HG02852 (cell line): Measurements from ENCODE around the gene CABLES2.

Source experiments
- ATAC-seq: cut with Tn5 transposase; IDR thresholded peaks from one replicate; pipeline ENCODE4 v1.9.1; 2021; ENCODE audit warnings: mild to moderate bottlenecking, moderate library complexity; ENCODE audit not compliant: unreplicated experiment

Gene CABLES2, protein sequence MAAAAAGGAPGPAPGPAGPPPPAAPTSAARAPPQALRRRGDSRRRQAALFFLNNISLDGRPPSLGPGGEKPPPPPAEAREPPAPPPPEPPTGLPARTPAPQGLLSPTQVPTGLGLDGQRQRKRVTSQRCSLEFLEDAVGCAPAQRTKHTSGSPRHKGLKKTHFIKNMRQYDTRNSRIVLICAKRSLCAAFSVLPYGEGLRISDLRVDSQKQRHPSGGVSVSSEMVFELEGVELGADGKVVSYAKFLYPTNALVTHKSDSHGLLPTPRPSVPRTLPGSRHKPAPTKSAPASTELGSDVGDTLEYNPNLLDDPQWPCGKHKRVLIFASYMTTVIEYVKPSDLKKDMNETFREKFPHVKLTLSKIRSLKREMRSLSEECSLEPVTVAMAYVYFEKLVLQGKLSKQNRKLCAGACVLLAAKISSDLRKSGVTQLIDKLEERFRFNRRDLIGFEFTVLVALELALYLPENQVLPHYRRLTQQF

DNA sequence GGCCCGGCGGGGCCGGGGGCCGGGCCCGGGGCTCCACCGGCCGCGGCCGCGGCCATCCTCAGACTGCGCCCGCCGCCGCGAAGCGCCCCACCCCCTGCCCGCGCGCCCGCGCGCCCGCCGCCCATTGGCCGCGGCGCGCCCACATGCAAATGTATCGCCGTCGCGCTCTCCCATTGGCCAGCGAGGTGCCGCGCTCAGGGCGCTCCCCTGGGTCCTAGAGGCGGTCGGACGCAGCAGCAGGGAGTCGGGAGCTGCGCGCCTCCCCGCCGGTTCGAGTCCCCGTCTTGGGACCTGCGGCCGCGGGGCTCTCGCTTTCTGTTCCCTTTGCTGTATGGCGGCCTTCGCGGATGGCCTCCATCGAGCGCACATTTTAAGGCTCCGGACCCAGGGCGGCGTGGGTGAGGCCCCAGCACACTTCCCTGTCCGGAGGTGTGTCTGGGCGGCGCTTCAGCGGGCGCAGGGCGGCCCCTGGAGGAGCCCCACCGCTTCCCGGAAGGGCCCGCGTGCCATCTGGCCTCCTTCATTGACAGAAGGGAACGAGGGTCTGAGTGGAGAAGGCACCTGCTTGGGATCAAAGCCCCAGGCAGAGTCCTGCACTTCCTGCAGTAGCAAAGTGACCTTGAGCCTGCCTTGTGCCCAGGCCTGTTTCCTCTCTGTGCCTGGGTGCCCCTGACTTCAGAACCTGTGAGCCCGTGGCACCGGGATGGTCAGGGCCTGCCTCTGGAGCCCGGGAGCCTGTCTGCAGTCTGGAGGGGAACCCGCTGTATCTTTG lies at the start of gene CABLES2:
Gene CABLES2 (minus strand): TSS at position 65 of the 772 bp plus-strand sequence. CDS start 9 bp downstream, at position 56.
- peak; percentile 86 for ATAC-seq

DNA sequence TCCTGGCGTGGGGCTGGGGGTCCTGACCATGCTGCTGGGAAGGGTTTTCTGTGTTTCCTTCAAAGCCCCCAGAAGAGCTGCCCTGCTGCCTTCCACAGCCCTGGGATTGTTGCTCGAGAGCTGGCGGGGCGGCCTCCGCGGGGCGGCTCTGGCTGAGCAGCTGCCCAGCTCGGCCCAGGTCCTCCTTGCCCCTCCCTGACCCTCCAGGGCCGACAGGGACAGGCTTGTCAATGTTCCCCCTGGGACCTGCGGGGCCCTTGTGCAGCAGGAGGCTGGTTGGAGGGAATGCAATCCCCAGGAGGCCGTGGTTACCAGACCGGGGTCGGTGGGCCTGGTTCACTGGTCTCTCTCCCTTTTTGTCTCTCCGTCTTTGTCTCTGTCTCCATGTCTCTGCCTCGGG lies 48.8 kb upstream of the CABLES2 start:
- ATAC-seq, result no peak

DNA sequence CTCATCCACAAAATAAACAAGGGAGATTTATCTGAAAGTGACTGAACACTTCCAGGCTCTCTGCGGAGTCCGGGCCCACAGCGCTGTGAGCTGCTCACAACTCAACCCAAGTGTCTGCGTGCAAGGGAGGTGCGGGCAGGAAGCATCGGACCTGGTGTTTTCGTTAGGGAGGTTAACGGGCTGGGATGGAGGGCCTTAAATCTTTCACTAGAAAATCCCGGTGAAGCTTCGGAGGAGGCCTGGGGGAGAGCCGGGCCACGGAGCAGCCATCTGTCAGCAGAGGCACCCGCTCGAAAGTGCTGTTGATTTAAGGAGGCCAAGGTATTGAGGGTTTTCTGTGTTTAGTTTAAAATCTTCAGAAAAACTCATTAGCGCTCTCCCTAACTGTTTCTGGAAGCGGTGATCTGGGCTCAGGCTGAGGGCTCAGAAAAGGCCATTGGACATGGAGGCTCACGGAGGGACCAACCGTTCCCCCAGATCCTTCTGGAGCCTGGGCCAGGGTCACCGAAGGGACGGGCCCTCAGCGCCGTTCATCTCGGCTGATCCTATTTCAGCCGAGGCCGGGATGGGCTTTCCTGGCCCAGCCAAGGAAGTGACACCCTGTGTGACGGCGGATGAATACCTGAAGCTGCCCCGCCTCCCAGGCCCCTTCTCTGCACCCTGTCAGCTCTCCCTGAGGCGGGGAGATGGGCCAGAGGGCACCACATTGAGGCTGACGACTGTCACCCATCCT lies 48.0 kb upstream of the CABLES2 start:
- ATAC-seq, result no peak

DNA sequence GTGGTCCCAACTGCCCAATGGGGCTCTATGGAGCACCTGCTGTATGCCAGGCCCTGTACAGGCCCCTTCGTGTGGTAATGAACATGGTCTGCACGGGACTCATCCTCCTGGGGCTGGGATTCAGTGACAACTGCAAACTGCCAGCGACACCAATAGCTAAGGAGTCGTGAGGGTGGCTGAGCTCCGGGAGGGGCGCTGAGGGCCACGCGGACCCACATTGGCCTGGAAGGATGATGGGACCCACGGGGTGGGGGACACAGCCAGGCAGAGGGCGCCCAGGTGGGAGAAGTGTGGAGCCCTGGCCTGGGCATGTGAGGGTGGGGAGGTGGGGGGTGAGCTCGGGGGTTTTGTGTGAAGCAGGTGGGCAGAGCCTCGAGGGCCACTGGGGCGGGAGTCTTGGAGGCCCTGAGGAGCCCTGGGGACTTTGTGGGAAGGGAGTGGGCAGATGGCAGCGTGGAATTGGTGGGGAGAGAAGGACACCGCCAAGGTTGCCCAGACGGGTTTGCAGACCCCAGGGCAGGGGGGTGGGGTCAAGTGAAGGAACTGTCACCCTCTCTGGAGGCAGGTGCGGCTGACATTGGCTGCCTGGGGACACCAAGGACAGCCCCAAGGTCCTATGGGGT lies 46.2 kb upstream of the CABLES2 start:
- ATAC-seq, result no peak

DNA sequence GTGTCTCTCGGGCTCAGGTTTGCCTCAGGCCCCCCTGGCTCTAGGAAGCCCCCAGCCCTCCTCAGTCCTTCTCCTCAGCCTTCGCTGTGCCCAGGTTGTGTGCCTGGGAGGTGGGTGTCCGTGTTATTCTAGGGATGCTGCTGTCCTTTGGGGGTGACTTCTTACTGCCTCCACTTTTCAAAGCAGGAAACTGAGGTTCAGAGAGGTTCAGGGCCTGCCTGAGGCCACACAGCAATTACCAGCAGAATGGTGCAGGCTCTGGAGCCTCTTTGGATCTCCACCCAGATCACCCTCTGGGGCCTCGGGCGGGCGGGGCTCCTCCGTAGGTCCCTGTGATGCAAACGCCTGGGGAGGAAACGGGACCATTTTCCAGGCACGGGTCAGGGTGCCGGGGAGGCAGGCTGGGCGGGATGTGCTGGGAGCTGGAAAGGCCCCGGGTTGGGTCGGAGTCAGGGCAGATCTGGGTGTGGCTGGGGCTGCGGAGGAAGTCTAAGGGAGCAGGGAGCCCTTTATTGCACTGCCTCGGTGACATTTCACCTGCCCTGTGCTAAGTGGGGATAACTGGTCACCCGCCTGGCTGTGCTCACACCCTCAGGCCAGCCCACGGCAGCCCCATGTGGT lies 45.5 kb upstream of the CABLES2 start:
- ATAC-seq, result no peak

DNA sequence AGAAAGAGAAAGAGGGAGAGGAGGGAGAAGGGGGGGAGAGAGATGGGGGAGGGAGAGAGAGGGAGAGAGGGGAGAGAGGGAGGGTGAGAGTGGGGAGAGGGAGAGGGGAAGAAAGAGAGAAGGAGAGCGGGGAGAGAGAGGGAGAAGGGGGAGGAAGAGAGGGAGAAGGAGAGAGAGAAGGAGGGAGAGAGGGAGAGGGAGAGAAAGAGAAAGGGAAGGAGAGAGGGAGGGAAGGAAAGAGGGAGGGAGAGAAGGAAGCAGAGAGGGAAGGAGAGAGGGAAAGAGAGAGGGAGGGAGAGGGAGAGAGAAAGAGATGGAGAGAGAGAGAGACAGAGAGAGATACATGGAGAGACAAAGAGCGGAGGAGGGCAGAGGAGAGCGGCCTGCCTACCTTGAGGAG lies 44.9 kb upstream of the CABLES2 start:
- ATAC-seq, result no peak

DNA sequence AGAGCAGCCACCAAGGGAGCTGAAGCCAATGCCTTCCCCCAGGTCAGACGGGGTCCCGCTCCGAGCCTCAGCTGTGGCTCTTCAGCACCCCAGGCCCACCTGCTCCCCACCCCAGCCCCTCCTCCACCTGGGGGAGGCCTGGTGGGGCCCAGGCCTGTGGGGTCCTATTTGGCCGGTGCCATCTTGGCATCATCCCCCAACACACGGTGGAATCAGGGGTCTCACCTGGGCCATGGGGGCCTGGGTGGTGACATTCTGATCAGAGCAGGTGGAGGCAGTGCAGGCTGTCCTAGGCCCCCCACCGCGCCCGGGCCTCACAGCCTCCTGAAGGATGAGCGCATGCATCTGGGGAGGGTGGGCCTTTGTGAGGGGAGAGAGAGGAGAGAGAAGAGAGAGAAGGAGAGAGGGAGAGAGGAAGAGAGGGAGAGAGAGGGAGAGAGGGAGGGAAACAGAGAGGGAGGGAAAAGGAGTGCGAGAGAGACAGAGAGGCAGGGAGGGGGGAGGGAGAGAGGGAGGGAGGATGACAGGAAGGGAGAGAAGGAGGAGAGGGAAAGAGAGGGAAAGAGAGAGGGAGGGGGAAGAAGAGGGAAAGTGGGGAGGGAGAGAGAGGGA lies 44.2 kb upstream of the CABLES2 start:
- ATAC-seq, result no peak

DNA sequence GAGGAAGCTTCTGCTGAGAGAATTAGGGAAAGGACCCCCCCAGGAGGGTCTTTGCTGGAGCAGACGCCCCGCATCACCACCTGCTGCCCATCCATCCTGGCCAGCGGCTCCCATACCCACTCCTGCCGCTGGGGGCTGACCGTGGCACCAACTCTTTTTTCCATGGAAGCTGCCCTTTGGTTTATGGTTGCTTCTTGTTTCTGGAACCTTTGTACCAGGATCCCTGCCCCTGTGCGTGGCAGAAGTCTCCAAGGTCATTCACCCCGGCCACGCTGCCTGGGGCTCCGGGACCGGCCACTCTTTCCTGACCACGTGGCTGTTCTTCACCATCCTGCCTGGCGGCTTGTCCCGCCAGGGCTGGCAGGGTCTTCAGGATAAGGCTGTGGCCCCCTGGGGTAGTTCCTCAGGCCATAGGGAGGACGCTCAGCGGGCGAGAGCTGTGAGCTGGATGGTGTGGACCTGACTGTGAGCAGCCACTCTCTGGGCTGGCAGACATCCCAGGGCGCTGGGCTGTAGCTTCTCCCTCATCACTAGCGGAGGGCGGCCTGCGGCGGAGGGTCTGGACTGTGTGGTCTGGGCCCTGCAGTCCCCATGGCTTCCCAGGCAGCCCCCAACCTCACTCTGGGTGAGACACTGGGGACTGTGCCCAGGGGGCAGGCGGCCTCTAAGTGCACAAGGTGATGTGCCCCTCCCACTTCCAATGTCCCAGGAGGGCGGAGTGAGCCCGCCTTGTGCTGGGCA lies 43.0 kb upstream of the CABLES2 start:
- no peak for ATAC-seq

DNA sequence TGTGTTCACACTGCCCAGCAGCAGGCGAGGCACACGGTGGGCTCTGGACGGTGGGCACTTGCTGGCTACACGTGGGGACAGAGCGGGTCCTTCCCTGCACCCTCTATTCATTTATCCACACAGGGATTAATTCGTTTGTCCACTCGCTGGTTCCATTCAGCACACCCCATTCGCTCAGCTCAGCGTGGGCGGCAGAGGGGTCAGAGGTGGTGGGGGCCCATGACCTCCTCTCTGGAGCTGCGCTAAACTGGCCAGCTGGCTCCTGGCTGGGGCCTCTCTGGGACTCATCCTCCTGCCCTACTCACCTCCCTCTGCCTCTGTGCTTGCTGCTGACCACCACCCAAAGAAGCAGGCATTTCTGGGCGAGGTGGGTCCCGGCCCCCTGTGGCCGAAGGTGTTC lies 41.7 kb upstream of the CABLES2 start:
- ATAC-seq, result no peak

DNA sequence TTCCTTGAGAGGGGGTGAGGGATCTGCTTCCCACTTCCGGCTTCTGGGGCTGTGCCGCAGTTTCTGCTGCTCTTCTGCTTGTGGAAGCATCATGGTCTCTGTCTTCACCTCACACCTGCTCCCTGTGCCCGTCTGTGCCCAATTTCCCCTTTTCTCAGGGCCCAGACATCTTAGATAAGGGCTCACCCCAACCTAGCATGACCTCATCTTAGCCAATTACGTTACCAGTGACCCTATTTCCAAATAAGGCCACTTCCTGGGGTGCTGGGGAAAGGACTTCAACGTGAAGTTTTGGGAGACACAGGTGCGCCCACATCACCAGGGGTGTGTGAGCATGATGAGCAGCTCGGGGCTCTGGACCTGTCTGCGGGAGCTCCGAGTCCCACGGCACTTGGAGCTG lies 41.0 kb upstream of the CABLES2 start:
- ATAC-seq, result no peak

DNA sequence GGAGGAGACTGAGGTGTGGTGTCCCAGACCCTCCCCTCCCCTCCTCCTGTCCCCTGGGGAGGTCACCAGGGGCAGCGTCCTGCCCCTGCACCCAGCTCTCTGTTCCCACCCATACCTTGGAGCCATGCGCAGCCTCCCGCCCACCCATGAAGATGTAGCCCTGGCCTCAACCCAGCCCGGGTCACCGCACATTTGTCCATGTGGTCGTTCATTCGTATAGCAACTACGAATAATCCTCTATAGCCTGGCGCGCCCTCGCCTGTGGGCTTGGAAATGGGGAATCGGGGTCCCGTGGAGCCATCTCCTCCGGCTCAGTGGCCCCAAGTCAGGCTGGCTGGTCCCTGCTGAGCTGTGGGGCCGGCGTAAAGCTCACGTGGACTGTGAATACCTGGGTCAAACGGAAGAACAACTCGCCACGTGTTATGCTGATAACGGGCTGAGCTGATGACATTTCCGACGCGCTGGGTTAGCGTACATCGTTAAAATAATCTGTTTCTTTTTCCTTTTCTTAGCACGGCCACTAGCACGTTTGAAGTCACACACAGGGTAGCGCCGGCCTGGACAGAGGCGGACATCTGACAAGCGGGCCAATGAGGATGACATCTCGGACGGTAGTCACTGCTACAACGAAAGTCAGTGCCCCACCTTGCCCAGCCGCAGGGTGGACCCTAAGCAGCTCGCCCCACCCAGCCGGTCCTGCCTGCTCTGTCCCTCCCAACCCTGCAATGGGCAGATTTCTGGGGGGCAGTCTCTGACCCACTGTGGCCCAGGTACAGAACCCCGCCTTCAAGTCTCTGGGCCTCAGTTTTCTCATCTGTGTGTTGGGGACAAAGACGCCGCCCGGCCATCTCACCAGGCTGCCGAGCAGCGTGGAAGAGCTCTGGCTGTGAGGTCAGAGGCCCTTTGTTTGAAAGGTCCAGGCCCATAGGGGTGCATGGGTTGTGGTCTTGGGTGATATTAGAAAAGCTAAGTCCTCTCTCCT lies 40.1 kb upstream of the CABLES2 start:
- ATAC-seq, result no peak

DNA sequence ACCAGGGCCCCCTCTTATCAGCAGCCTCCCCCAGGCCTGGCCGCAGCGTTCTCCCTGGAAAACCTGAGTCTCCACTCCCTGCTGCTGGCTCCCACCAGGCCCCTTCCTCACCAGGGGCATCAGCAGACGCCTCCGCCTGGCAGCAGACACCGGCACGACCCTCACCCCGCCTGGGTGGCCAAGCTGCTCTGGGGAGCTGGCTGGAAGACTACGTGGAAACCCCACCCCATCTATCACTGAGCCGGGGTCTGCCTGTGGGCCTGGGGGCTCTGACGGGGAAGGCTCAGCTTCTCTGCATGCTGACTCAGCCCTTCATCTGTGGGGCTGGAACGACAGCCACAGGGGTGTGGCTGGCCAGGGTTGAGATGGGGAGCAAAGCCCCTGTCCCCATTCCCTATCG lies 39.4 kb upstream of the CABLES2 start:
- ATAC-seq, result no peak

DNA sequence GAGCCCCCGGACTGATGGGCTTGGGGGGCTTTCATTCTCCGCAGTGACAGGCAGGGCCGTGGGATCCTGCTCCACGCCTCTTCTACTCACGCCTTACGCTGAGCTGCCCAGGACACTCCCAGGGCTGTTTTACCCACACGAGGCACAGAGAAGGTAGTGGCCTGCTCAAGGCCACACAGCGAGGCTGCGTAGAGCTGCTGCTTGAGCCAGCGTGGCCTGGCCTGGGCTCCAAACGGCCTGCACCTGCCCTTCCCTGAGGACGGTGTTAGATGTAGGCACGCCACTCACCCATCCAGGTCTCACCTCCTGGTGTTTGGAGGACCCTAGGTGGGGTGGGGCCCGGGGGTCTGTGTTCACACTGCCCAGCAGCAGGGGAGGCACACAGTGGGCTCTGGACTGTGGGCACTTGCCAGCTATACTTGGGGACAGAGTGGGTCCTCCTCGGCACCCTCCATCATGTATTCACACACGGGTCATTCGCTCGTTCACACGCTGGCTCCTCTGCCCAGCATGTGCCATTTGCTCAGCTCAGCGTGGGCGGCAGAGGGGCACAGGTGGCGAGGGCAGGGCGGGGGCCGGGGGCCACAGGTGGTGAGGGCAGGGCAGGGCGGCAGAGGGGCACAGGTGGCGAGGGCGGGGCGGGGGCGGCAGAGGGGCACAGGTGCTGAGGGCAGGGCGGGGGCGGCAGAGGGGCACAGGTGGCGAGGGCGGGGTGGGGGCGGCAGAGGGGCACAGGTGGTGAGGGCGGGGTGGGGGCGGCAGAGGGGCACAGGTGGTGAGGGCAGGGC lies 38.7 kb upstream of the CABLES2 start:
- ATAC-seq, result no peak

DNA sequence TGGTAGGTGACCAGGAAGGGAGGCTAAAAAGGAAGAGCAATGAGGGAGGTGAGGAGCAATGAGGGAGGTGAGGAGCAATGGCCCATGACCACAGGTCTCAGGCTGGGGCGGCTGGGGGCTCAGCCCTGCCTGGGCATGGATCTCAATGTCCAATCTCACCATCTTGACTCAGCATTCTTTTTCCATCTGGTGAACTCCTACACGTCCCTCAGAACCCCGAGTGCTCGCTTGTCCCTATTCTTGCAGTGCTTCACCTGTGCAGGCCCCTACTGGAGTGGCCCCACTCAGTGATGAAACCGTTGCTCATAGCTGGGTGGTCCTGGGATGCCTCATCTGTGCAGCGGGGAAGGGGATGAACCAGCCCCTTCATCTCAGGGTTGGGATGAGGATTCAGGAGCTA lies 37.2 kb upstream of the CABLES2 start:
- ATAC-seq, result no peak

DNA sequence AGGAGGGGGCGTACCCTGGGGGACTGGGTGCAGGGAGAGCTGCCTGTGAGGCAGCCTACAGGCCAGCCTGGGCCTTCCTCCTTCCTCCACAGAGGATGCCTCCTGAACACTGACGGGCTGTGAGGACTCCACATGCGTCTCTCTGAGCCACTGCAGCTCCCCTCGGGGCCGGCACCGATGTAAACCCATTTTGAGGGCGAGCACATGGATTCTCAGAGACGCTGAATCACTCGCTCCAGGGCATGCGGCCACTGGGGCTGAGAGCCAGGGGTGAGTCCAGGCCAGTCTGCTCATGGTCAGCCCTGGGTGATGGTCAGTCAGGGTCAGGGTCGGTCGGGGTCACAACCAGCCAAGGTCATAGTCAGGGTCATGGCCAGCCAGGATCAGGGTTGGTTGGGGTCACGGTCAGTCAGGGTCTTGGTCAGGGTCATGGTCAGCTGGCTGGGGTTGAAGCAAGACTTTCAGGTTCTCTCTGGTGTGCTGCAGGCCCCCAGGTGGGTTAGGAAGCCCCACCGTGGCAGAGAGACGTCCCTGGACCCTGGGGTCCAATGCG lies 35.0 kb upstream of the CABLES2 start:
- no peak for ATAC-seq

DNA sequence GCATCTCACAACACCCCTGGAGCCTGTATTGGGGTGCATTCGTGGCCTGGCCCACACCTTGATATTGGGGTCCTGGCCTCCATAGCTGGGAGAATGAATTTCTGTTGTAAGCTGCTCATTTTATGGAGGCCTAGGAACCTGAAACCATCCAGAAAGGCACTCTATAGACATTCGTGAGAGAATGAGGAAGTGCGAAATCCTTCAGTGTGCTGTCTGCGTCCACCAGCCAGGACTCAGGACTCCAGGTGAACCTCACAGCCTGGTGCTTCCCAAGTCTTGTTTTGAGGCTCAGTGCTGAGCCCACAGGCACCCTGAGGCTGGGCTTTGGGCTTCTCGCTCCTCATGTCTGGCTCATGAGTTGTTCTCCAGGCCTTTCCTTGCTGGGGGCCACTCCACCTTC lies 32.1 kb upstream of the CABLES2 start:
- no peak for ATAC-seq

DNA sequence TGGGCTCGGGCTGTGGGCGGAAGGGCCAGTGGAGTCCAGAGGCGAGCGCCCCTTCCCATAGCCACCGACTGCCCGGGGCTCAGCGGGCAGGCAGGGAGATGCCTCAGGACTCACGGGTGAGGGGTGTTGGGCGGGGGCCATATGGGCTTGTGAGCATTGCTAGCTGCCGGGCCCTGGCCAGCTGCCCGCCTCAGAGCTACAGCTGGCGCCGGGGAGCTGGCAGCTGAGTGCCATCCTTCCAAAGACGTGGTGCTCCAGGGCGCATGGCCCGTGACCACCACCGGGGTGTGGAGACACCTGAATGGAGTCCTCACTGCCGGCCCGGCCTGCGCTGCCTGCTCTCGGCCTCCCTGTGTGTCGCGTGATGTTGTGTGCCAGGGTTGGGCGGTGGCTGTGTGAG lies 30.8 kb upstream of the CABLES2 start:
- no peak for ATAC-seq
